ENCODE results near the gene MOSMO.

DNA sequence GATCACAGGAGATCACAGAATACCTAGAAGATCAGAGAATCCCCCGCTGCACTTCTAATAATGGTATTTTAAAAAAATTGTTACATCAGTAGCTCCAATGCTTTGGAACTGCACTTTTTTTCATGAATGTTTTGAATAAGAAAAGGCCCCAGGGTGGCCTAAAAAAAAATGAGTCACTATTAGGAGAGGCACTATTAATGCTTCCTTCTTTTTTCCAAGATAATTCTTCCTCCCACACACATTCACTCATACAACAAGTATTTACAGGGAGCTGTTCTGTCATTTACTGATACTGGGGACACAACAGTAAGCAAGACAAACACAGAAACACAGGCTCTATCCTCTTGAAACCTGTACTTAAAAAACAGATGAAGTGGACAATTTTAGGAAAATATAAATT lies 6.3 kb upstream of the MOSMO start:
- TF ChIP-seq, protein P1, sequence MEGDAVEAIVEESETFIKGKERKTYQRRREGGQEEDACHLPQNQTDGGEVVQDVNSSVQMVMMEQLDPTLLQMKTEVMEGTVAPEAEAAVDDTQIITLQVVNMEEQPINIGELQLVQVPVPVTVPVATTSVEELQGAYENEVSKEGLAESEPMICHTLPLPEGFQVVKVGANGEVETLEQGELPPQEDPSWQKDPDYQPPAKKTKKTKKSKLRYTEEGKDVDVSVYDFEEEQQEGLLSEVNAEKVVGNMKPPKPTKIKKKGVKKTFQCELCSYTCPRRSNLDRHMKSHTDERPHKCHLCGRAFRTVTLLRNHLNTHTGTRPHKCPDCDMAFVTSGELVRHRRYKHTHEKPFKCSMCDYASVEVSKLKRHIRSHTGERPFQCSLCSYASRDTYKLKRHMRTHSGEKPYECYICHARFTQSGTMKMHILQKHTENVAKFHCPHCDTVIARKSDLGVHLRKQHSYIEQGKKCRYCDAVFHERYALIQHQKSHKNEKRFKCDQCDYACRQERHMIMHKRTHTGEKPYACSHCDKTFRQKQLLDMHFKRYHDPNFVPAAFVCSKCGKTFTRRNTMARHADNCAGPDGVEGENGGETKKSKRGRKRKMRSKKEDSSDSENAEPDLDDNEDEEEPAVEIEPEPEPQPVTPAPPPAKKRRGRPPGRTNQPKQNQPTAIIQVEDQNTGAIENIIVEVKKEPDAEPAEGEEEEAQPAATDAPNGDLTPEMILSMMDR (IDR thresholded peaks at IDR 0.05), result no peak
- no peak for TF ChIP-seq EZH2 (IDR thresholded peaks at IDR 0.05; ENCODE audit: borderline replicate concordance, insufficient read depth, low read depth, low read length, poor library complexity, severe bottlenecking)
